Hepatocyte (in vitro differentiated cells): ENCODE results near the gene MYO1F.

Source experiments
- CTCF ChIP-seq: fragments of 200-600 bp; sonication (generic); IDR thresholded peaks from 2 replicates; pipeline ENCODE4 v1.5.1; 2016; ENCODE audit warnings: antibody characterized with exemption, mild to moderate bottlenecking; ENCODE audit not compliant: poor library complexity
- EZH2 ChIP-seq: fragments of 200-600 bp; sonication (generic); IDR thresholded peaks from 2 replicates; pipeline ENCODE4 v1.6.1; 2016; ENCODE audit warnings: antibody characterized with exemption, mild to moderate bottlenecking, borderline replicate concordance
- EZH2phosphoT487 ChIP-seq: fragments of 200-600 bp; sonication (generic); IDR thresholded peaks from one replicate; pipeline ENCODE4 v1.6.1; 2018; ENCODE audit warnings: antibody characterized with exemption, mild to moderate bottlenecking, low read depth, moderate library complexity; ENCODE audit not compliant: unreplicated experiment, severe bottlenecking

DNA sequence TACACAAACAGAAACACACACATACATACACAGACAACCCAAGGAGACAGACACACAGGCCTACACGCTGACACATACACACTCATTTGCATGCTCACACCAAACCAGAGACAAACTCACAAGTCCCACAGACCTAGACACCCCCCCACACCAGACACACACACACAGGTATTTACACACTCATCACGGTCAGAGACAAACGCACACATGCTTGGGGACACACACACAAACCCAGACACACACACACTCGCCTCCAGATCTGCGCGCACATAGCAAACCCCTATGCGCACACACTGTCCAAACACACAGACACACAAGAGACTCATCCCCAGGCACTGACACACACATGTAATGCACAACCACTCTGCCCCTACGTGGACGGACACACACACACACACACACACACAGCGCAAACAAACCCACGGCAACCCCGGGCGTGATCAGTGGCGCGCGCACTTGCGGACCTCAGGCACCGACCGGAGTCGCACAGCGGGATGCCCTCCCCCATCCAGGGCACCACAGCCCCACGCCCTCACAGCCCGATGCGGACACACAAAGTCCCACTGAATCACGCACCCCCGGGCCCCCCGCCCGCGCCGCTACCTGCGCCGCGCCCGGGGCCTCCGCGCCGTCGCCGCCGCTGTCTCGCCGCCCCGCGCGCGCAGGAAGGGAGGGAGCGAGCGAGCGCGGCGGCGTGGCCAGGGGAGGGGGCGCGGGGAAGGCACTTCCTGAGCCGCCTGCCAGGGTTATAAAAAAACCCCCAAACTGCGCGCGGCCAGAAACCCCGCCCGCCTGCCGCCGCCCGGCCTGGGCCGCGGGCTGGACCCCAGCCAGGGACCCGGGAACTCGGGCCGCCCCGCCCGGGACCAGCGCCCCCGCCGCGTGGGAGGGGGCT lies 33.0 kb upstream of the MYO1F start, which contains the start of gene ADAMTS10:
- TF ChIP-seq CTCF (no peak), EZH2 (no peak), EZH2phosphoT487 (no peak)
